ENCODE data around the gene MATN1.

- TF ChIP-seq POLR2AphosphoS5 (IDR thresholded peaks at IDR 0.05; ENCODE audit: borderline replicate concordance, low read depth, low read length), result no peak
- no peak for TF ChIP-seq EZH2 (IDR thresholded peaks at IDR 0.05)
These were observed 9.4 kb downstream of the MATN1 start for GRCh38 chr1:30714025-30714424.
